Urinary bladder (tissue), 4 donors: ENCODE data around the gene EMILIN3. TPM values are rescaled to one million over a fixed set of nuclear protein-coding genes. Genes with fewer than 3 reads are reported as not detected.

ENCODE experiments used
- DNase-seq: peaks from one replicate; pipeline ENCODE4 v3.0.0-alpha.2; 2015; ENCODE audit errors: extremely low spot score
- H3K27ac ChIP-seq: one replicate; pipeline ENCODE4 v1.5.1; 2013; ENCODE audit warnings: low read depth, mild to moderate bottlenecking, moderate library complexity
- H3K36me3 ChIP-seq: one replicate; pipeline ENCODE4 v1.6.1; 2013; ENCODE audit warnings: mild to moderate bottlenecking, moderate library complexity; ENCODE audit not compliant: insufficient read depth
- H3K4me1 ChIP-seq: one replicate; pipeline ENCODE4 v1.6.1; 2013; ENCODE audit warnings: mild to moderate bottlenecking, moderate library complexity; ENCODE audit not compliant: insufficient read depth
- H3K4me3 ChIP-seq: one replicate; pipeline ENCODE4 v1.5.1; 2013; ENCODE audit warnings: low read depth, low read length
- WGBS: extraction: QIAGEN DNeasy Blood & Tissue Kit; methylation state at CpG from one replicate; pipeline ENCODE4 v1.1.7; 2013; 5-methylcytosine and 5-hydroxymethylcytosine counted together
- polyA plus RNA-seq: library from polyadenylated mRNA; stranded (reverse); fragments of 200-250 nt; gene quantifications from one replicate; pipeline ENCODE4 v1.2.3, GENCODE V29; 2013
- total RNA-seq: library from RNA; depleted of rRNA; stranded (reverse); fragments of >200 nt; gene quantifications from one replicate; pipeline ENCODE4 v1.2.3, GENCODE V29; 2014
- donor health status: healthy with polysubstance abuse.
- donor health status: healthy.

EMILIN3 gene
- total and polyA plus RNA-seq, 2 donors = 2.1 to 4.1 TPM

GRCh38 chr20:41355192-41355591 is 11.4 kb downstream of the EMILIN3 start:
- no peaks in the 10 kb centered on the region for H3K36me3 ChIP-seq
- H3K27ac ChIP-seq = no peak overlapping the region

DNA sequence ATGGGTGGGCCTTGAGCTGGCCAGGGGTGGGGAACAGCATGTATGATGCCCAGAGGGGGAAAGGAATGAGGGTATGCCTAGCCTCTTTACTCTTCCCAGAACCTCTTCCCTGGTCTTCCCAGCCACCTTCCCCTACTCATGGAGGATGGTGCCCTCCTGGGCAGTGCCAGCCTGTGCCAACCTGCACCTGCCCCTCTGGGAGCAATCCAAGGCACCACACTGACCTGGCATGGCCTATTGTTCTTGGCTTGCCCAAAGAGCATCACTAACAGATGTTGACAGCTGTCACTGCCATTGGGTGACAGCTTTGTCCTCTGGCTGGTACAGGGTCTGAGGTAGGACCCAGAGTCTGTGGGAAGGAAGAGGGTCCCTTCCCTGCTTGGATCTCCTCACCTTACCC is 13.1 kb downstream of the EMILIN3 start:
- DNase-seq = no peak
- peaks cover 3% of the 10 kb centered on the region for H3K36me3 ChIP-seq
- no peaks in the 10 kb centered on the region for H3K4me1 ChIP-seq
- H3K4me3 ChIP-seq = no peak overlapping the region
- no peak overlapping the region for H3K27ac ChIP-seq

More at GRCh38 chr20:41355192-41355591, 11.4 kb downstream of the EMILIN3 start:
- no peak for DNase-seq
- Histone ChIP-seq H3K4me3 (no peak overlapping the region), H3K4me1 (no peaks in the 10 kb centered on the region)
- WGBS = 99% methylated on average over 3 of the region's 3 CpGs

- Histone ChIP-seq H3K27ac (no peak overlapping the region), H3K36me3 (peaks cover 5% of the 10 kb centered on the region), H3K4me3 (no peak overlapping the region), H3K4me1 (no peaks in the 10 kb centered on the region)
- 86% methylated on average over 5 of the region's 5 CpGs for WGBS
- DNase-seq = no peak
These were observed 14.0 kb downstream of the EMILIN3 start for GRCh38 chr20:41352666-41353065.

DNA sequence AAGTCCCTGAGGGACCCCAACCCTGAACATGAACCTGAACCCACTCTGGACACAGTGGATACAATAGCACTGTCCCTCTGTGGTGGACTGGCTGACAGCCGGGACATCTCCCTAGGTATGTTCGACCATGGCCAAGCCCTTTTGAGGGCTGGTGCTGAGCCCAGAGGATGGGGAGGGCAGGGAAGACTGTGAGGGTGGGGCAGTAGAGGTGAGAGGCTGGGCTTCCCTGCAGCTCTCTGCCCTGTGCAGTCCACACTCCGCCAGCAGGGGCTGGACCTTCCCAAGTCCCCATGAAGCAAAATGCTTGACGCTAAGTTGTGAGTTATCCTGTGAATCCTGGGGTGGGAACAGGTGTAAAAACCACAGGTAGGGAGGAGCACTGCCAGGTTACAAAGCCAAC is 14.5 kb downstream of the EMILIN3 start:
- Histone ChIP-seq H3K4me1 (no peaks in the 10 kb centered on the region), H3K36me3 (peaks cover 5% of the 10 kb centered on the region), H3K4me3 (no peak overlapping the region), H3K27ac (no peak overlapping the region)
- WGBS = 90% methylated on average over 4 of the region's 4 CpGs
- DNase-seq = no peak

- Histone ChIP-seq H3K27ac (no peak overlapping the region), H3K4me3 (no peak overlapping the region), H3K4me1 (no peaks in the 10 kb centered on the region), H3K36me3 (peaks cover 5% of the 10 kb centered on the region)
- WGBS = 72% methylated on average over 7 of the region's 7 CpGs
- DNase-seq = no peak
These were observed 16.1 kb downstream of the EMILIN3 start for GRCh38 chr20:41350408-41350962.

DNA sequence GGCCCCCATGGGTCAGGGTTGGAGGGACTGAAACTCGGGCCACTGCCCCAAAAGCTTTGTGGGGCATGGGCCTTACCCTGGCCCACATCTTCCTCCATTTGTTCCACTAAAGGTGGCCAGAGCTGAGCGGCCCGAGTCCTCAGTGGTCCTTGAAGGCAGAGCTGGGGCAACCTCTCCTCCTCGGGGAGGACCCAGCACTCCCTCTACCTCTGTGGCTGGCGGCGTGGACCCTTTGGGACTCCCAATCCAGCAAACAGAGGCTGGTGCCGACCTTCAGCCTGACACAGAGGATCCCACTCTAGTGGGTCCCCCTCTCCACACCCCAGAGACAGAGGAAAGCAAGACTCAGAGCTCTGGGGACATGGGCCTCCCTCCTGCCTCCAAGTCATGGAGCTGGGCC is 16.7 kb downstream of the EMILIN3 start:
- DNase-seq = no peak
- Histone ChIP-seq H3K4me1 (no peaks in the 10 kb centered on the region), H3K4me3 (no peak overlapping the region), H3K27ac (no peak overlapping the region), H3K36me3 (peaks cover 5% of the 10 kb centered on the region)
- 90% methylated on average over 7 of the region's 7 CpGs for WGBS

DNA sequence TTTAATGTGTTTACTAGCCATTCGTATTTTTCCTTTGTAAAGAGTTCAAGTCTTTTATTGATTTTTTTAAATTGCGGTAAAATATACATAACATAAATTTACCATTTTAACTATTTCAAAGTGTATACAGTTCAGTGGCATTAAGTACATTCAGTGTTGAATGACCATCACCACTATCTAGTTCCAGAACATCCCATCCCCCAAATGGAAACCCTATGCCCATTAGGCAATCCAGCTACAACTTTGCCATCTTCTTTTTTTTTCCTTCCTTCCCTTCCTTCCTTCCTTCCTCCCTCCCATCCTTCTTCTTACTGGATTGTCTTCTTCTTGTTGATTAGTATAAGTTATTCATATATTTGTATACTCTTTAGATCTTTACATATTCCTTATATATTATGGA is 17.4 kb downstream of the EMILIN3 start:
- H3K4me3 ChIP-seq = no peak overlapping the region
- H3K36me3 ChIP-seq = peaks cover 5% of the 10 kb centered on the region
- DNase-seq = no peak
- H3K27ac ChIP-seq = no peak overlapping the region
- WGBS = 94% methylated on average over 2 of the region's 2 CpGs
- H3K4me1 ChIP-seq = no peaks in the 10 kb centered on the region

GRCh38 chr20:41348430-41349172 is 18.0 kb downstream of the EMILIN3 start:
- H3K4me3 ChIP-seq = no peak overlapping the region
- H3K4me1 ChIP-seq = no peaks in the 10 kb centered on the region
- 95% methylated on average over 13 of the region's 13 CpGs for WGBS
- no peak for DNase-seq
- peaks cover 5% of the 10 kb centered on the region for H3K36me3 ChIP-seq
- H3K27ac ChIP-seq = no peak overlapping the region

DNA sequence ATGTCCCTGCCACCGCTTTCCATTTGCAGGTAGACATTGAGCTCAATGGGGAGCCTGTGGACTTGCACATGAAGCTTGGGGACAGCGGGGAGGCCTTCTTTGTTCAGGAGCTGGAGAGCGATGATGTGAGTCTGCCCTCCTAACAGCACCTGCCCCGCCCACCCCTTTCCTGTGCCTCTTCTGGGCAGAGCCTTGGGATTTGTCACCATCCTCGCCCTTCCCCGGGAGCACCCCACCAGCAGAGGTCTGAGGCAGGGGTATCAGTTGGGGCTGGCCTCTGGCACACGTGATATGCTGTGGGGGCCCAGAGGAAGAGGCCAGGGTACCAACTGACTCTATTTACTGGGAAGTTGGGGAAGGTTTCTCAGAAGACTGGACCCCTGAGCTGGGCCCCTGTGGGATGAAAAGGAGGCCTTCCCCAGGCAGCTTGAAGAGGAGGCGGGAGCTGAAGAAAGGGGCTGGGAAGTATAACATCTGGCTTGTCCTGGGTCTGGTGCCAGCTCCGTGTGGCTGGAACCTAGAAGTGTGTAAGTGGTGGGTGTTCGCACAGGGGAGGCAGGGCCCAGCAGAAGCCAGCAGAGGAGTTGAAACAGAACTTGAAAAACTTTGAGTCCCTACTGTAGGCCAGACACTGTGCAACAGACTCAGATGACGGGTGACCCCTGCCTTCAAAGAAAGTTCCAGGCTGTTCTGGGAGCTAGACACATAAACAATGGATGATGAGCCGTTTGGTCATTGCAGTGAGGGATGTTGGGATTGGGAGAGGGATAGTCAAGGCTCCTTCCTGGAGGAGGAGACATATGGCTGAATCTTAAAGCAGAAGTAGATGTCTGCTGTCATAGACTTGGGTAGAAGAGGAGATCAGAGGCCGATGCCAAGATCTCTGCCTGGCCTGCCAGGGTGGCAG is 18.8 kb downstream of the EMILIN3 start:
- Histone ChIP-seq H3K27ac (no peak overlapping the region), H3K36me3 (peaks cover 5% of the 10 kb centered on the region), H3K4me3 (no peak overlapping the region), H3K4me1 (no peaks in the 10 kb centered on the region)
- WGBS = 83% methylated on average over 13 of the region's 13 CpGs
- no peak for DNase-seq

- WGBS = 93% methylated on average over 17 of the region's 17 CpGs
- DNase-seq = no peak
- Histone ChIP-seq H3K36me3 (peaks cover 5% of the 10 kb centered on the region), H3K4me1 (peaks cover 1% of the 10 kb centered on the region), H3K4me3 (no peak overlapping the region), H3K27ac (no peak overlapping the region)
These were observed 20.9 kb downstream of the EMILIN3 start for GRCh38 chr20:41345729-41346067.

DNA sequence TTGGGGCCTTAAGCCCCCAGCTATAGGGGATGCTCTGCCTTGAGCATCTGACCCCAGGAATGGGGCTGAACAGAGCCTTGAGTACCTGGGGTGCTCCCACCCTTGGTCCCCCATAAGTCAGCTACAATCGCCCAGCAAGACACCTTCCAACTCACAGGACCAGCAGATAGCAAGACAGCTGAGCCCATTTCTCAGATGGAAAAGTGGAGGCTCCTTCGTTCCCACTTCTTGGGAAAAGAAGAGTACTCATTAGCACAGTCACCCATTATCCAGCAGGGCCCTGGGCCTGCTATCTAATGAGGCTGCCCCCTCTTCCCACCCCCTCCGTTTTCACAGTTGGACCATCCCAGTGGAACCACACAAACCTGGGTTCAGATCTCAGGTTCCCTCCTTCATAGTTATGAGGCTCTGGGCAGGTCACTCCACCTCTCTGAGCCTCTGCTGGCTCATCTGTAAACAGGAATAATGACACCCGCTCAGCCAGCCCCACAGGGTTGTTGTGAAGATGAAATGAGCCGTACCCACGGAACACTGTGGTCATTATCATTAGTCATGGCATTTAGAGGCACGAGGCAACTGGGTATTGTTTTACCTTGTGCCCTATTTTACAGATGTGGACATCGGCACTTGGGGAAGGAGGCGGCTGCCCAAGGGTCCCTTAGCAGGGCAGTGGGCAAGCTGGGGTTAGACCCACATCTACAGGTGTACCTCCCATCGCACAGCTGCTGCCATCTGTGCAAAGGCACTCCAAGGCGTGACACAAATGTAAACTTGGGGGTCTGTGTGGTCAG is 21.5 kb downstream of the EMILIN3 start:
- Histone ChIP-seq H3K27ac (no peak overlapping the region), H3K4me3 (no peak overlapping the region), H3K36me3 (peaks cover 5% of the 10 kb centered on the region), H3K4me1 (peaks cover 1% of the 10 kb centered on the region)
- DNase-seq = no peak
- WGBS = 90% methylated on average over 11 of the region's 11 CpGs

GRCh38 chr20:41344477-41344876 is 22.1 kb downstream of the EMILIN3 start:
- H3K4me3 ChIP-seq = no peak overlapping the region
- H3K27ac ChIP-seq = no peak overlapping the region
- no peak for DNase-seq
- peaks cover 5% of the 10 kb centered on the region for H3K36me3 ChIP-seq
- WGBS = 91% methylated on average over 4 of the region's 4 CpGs
- peaks cover 1% of the 10 kb centered on the region for H3K4me1 ChIP-seq
